GM13977 (cell line): ENCODE data around the gene CLRN3.

Source experiments
- DNase-seq: peaks from one replicate; pipeline ENCODE4 v3.0.0; 2012; ENCODE audit warnings: low spot score
- in situ Hi-C: fragments of 300-500 bp; cut with MboI; formaldehyde crosslinking; loops from one replicate; pipeline ENCODE4 v1.12.0; 2022; ENCODE audit warnings: low sequenced_read_pairs, low pct_unique_long_range_greater_than_20kb, mixed read lengths, inconsistent platforms; ENCODE audit not compliant: unreplicated experiment
- TF ChIP-seq, protein P1 (sequence below): IDR thresholded peaks from 2 replicates; pipeline ENCODE4 v1.5.1; 2012; ENCODE audit warnings: mild to moderate bottlenecking, control low read depth; ENCODE audit not compliant: insufficient read depth; ENCODE audit errors: extremely low read depth, missing control alignments

The CLRN3 gene

DNA sequence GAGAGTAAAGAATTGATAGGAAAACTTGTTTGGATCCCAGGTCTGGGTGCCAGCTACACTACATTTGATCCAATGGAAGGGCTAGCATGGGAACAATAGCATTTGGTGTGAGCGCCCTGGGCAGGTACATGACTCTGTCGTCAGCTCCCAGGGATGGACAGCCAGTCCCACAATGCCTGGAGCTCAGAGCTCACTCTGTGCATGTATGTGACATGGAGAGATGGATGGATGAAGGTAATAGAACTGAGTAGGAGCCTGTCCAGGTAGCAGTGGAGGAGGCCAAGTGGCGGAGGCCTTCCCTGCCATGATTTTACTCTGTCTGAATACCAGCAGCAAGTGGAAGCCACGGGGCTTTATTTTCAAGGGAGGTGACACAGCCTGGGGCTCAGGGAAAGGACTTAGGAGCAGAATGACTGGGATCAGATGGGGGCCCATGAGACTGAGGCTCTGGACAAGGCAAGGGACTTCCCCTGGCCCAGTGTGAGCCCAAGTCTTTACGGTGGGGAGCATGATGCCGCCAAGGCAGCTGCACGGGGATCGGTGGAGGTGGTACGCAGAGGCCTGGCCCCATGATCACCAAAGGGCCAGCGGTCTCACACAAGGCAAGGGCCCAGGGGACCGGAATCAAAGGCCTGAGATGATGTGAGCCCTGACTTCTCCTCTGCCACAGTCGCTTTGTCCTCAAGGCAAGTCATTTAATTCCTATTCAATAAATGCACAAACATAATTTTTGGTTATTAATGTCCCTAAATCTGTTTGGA, 20.0 kb upstream of the CLRN3 start:
- DNase-seq: no peak
- in situ Hi-C loops: no loop called here
- TF ChIP-seq, protein P1, sequence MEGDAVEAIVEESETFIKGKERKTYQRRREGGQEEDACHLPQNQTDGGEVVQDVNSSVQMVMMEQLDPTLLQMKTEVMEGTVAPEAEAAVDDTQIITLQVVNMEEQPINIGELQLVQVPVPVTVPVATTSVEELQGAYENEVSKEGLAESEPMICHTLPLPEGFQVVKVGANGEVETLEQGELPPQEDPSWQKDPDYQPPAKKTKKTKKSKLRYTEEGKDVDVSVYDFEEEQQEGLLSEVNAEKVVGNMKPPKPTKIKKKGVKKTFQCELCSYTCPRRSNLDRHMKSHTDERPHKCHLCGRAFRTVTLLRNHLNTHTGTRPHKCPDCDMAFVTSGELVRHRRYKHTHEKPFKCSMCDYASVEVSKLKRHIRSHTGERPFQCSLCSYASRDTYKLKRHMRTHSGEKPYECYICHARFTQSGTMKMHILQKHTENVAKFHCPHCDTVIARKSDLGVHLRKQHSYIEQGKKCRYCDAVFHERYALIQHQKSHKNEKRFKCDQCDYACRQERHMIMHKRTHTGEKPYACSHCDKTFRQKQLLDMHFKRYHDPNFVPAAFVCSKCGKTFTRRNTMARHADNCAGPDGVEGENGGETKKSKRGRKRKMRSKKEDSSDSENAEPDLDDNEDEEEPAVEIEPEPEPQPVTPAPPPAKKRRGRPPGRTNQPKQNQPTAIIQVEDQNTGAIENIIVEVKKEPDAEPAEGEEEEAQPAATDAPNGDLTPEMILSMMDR: no peak

DNA sequence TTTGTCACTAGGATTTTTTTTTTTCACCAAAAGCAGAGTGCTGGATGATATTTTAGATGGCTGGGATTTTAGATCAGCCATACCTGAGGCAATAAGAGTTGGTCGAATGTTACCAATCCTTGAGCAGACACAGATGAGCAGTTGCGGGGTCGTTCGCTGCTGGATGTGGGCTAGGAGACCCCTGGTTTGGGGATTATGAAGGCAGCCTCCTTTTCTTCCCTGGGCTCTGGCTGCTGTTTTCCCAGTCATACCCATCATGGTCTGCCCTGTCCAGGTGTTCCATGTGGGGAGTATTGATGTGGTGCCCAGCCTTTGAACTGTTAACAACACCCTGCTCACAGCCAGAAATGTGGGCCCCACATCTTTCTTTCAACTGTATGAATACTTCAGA, 19.1 kb upstream of the CLRN3 start:
- no peak for DNase-seq
- in situ Hi-C loops: no loop called here
- TF ChIP-seq, protein P1: no peak

GRCh38 chr10:127911218-127911866, 18.6 kb upstream of the CLRN3 start:
- TF ChIP-seq, protein P1: no peak
- no peak for DNase-seq
- in situ Hi-C loops: no loop called here

DNA sequence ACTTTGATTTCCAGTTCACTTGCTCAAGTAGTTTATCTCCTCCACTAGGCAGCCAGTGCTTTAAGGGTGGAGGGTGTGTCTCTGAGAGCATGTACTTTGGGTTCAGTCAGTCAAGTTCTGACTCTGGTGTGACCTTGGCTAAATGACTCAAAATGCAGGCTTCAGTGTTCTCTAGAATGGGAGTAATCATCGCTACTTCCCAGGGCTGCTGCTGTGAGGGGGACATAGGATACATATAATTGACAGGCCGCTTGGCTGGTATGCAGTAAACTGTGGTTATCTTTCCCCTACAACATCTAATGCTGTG, 17.7 kb upstream of the CLRN3 start:
- TF ChIP-seq, protein P1: no peak
- in situ Hi-C loops: no loop called here
- DNase-seq: no peak

DNA sequence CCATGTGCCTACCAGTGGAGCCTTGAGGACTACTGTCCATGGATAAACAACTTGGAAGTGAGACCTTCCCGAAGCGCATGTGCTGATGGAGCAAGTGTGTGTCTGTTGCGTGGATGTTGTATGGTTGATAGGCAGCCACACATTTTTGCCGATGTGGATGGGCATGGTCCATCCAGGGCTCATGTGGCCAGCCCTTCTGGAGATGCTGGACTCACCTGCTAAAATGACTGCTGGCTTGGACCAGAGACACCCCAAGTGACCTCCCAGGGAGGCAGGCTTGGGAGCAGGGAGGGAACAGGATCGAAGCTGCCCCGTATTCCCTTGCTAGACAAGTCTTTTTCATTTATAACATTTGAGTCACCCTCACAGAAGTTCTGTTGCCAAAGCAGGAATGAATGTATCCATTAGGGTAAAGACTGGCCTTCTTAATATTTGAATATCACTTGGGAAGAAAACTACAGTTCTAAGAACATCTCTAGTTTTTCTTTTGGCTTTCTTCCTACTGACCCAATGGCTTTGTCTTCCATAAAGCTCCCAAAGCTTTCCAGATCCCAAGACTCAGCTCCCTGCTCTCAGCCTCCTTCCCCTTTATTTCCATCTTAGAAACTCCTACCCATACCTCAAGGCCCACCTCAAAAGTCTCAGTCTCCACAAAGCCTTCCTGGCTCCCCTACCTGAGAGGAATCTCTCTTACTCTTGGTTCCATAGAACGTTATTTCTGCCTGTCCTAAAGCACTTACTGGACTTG, 17.1 kb upstream of the CLRN3 start:
- TF ChIP-seq, protein P1: no peak
- DNase-seq: no peak
- in situ Hi-C loops: no loop called here

- TF ChIP-seq, protein P1: no peak
- DNase-seq: no peak
- in situ Hi-C loops: no loop called here
Measured at GRCh38 chr10:127908959-127909267, 16.2 kb upstream of the CLRN3 start.
